HepG2 (cell line): Measurements from ENCODE around the gene SP1. TPM values are rescaled to one million over a fixed set of nuclear protein-coding genes. Genes with fewer than 3 reads are reported as not detected.

Experiments used
- ATF7-NPFF ChIP-seq: sonication (generic); formaldehyde crosslinking; IDR thresholded peaks from 2 replicates; pipeline ENCODE4 v1.8.1; 2023; ENCODE audit warnings: mild to moderate bottlenecking, low read depth, missing genetic modification reagents, moderate library complexity
- CHD4 ChIP-seq: fragments of 200-600 bp; sonication (generic); IDR thresholded peaks from 2 replicates; pipeline ENCODE4 v1.7.0; 2017; ENCODE audit warnings: mild to moderate bottlenecking, low read length, borderline replicate concordance
- E2F5 ChIP-seq: sonication (generic); formaldehyde crosslinking; conservative IDR thresholded peaks from 2 replicates; pipeline ENCODE4 v1.4.0; 2020; ENCODE audit warnings: missing genetic modification reagents
- ETS1 ChIP-seq: sonication (generic); formaldehyde crosslinking; IDR thresholded peaks from 2 replicates; pipeline ENCODE4 v1.4.0; 2020; ENCODE audit warnings: missing genetic modification reagents
- FOXM1 ChIP-seq: sonication (generic); formaldehyde crosslinking; IDR thresholded peaks from 2 replicates; pipeline ENCODE4 v1.5.0; 2020; ENCODE audit warnings: missing genetic modification reagents
- MXD3 ChIP-seq: IDR thresholded peaks from 2 replicates; pipeline ENCODE4 v1.6.1; 2016; ENCODE audit warnings: mild to moderate bottlenecking, missing biosample characterization, missing genetic modification reagents
- PHF8 ChIP-seq: sonication (generic); formaldehyde crosslinking; IDR thresholded peaks from 2 replicates; pipeline ENCODE4 v1.5.0; 2020; ENCODE audit warnings: missing genetic modification reagents
- TFE3 ChIP-seq: IDR thresholded peaks from 2 replicates; pipeline ENCODE4 v1.6.1; 2016
- ZNF598 ChIP-seq: sonication (generic); formaldehyde crosslinking; IDR thresholded peaks from 2 replicates; pipeline ENCODE4 v1.5.1; 2020; ENCODE audit warnings: mild to moderate bottlenecking, missing genetic modification reagents, borderline replicate concordance
- polyA plus RNA-seq, 8 experiments: library from polyadenylated mRNA; depleted of rRNA in 3 of 8; stranded (reverse) in 7 of 8; unstranded in 1 of 8; fragments of >200 nt; fragmentation: Illumina TruSeq in 4 of 8; extraction: Trizol in 4 of 8; gene quantifications; 2 replicates each; pipeline versions ENCODE4 v1.2.1 to v1.2.3, GENCODE V29; 2011 to 2016; ENCODE audit warnings: low read depth in 4 of 8, missing spikeins in 1 of 8, mixed read lengths in 1 of 8; ENCODE audit not compliant: insufficient read depth in 1 of 8
- total RNA-seq, 5 experiments: library from RNA; depleted of rRNA; stranded (reverse); fragments of >200 nt; fragmentation: Illumina TruSeq; extraction: Trizol; gene quantifications; 2 replicates each; pipeline ENCODE4 v1.2.3, GENCODE V29; 2016; ENCODE audit warnings: low read depth in 1 of 5

SP1 gene
- total and polyA plus RNA-seq, 2 of the 13 experiments (the other 11 are each of a cell fraction or from before 2014, with no cell fraction given): 26.5 to 27.5 TPM

- no peak for TF ChIP-seq ZNF598 (CRISPR knock-in tag)
- no peak for TF ChIP-seq ATF7-NPFF (CRISPR knock-in tag)
- TF ChIP-seq FOXM1 (CRISPR knock-in tag): no peak
- no peak for TF ChIP-seq CHD4
- TF ChIP-seq ETS1: no peak
- no peak for TF ChIP-seq TFE3 (CRISPR knock-in tag)
- no peak for TF ChIP-seq PHF8 (CRISPR knock-in tag)
- no peak for TF ChIP-seq MXD3 (CRISPR knock-in tag)
- no peak for TF ChIP-seq E2F5
These were observed 33.7 kb downstream of the SP1 start (continued) for GRCh38 chr12:53413485-53414204.
